ENCODE results near the gene ANKRD24. TPM values are rescaled to one million over a fixed set of nuclear protein-coding genes. Genes with fewer than 3 reads are reported as not detected.
A peak's percentile ranks its signal among the peaks of the same experiment; 100 is the strongest.
"Not testable (repeated sequence)": the region's sequence is repeated elsewhere in the genome, so short reads cannot be mapped to it uniquely, and the experiment has no call there.

Gene ANKRD24
- total RNA-seq, 1 donor from 2014 or later: 0.15 TPM

- Mint-ChIP-seq H3K4me3 (no peak overlapping the region), H3K27ac (peak overlapping the region; percentile 51), H3K36me3 (no peaks in the 10 kb centered on the region), H3K27me3 (ENCODE audit: insufficient read depth, low read depth) (peaks cover 10% of the 10 kb centered on the region), H3K4me1 (peaks cover 4% of the 10 kb centered on the region), H3K9me3 (no peaks in the 10 kb centered on the region)
- TF ChIP-seq EZH2 (IDR thresholded peaks at IDR 0.05) (no peak), EZH2phosphoT487 (IDR thresholded peaks at IDR 0.05) (no peak), CTCF (IDR thresholded peaks at IDR 0.05) (no peak)
- Histone ChIP-seq H3K9ac (no peak overlapping the region), H3K9me3 (ENCODE audit: low read depth) (no peaks in the 10 kb centered on the region), H3K79me2 (ENCODE audit: low read depth) (no peaks in the 10 kb centered on the region), H3K4me1 (no peaks in the 10 kb centered on the region), H3F3A (ENCODE audit: low read depth) (peaks cover 5% of the 10 kb centered on the region), H2AFZ (replicated peaks) (no peak overlapping the region), H3K4me2 (no peak overlapping the region), H3K36me3 (no peaks in the 10 kb centered on the region), H3K4me3 (no peak overlapping the region), H4K20me1 (ENCODE audit: low read depth) (no peaks in the 10 kb centered on the region), H3K27me3 (no peaks in the 10 kb centered on the region), H3K27ac (no peak overlapping the region)
- no peak for DNase-seq (ENCODE audit: low spot score)
These were observed 44.0 kb upstream of the ANKRD24 start for GRCh38 chr19:4138445-4138844.

GRCh38 chr19:4139614-4140236 is 42.8 kb upstream of the ANKRD24 start:
- Mint-ChIP-seq H3K27ac (no peak overlapping the region), H3K4me1 (peaks cover 4% of the 10 kb centered on the region), H3K9me3 (no peaks in the 10 kb centered on the region), H3K4me3 (no peak overlapping the region), H3K36me3 (no peaks in the 10 kb centered on the region), H3K27me3 (ENCODE audit: insufficient read depth, low read depth) (peaks cover 10% of the 10 kb centered on the region)
- TF ChIP-seq EZH2phosphoT487 (IDR thresholded peaks at IDR 0.05): no peak
- TF ChIP-seq CTCF (IDR thresholded peaks at IDR 0.05): peak; percentile 71
- Histone ChIP-seq H3F3A (ENCODE audit: low read depth) (peaks cover 5% of the 10 kb centered on the region), H2AFZ (replicated peaks) (no peak overlapping the region), H3K4me3 (no peak overlapping the region), H3K27ac (no peak overlapping the region), H3K79me2 (ENCODE audit: low read depth) (no peaks in the 10 kb centered on the region), H3K4me2 (no peak overlapping the region), H3K36me3 (no peaks in the 10 kb centered on the region), H3K9me3 (ENCODE audit: low read depth) (no peaks in the 10 kb centered on the region), H3K4me1 (no peaks in the 10 kb centered on the region), H3K27me3 (peaks cover 4% of the 10 kb centered on the region), H3K9ac (no peak overlapping the region), H4K20me1 (ENCODE audit: low read depth) (no peaks in the 10 kb centered on the region)
- peak; percentile 54 for DNase-seq (ENCODE audit: low spot score)

GRCh38 chr19:4140237-4140711 is 42.2 kb upstream of the ANKRD24 start:
- no peaks in the 10 kb centered on the region for H3K36me3 Mint-ChIP-seq
- Histone ChIP-seq H3F3A (ENCODE audit: low read depth) (peaks cover 5% of the 10 kb centered on the region), H3K4me2 (no peak overlapping the region), H3K9me3 (ENCODE audit: low read depth) (no peaks in the 10 kb centered on the region), H3K4me1 (no peaks in the 10 kb centered on the region), H3K9ac (no peak overlapping the region), H3K36me3 (no peaks in the 10 kb centered on the region), H3K79me2 (ENCODE audit: low read depth) (no peaks in the 10 kb centered on the region), H4K20me1 (ENCODE audit: low read depth) (no peaks in the 10 kb centered on the region), H2AFZ (replicated peaks) (peak overlapping the region; percentile 52), H3K27ac (no peak overlapping the region), H3K4me3 (no peak overlapping the region), H3K27me3 (peaks cover 8% of the 10 kb centered on the region)
- DNase-seq (ENCODE audit: low spot score): peak; percentile 88
- TF ChIP-seq CTCF (IDR thresholded peaks at IDR 0.05) (peak; percentile 64), EZH2 (IDR thresholded peaks at IDR 0.05) (no peak), EZH2phosphoT487 (IDR thresholded peaks at IDR 0.05) (no peak)
- H3K27ac Mint-ChIP-seq: peak overlapping the region; percentile 87
- no peak overlapping the region for H3K4me3 Mint-ChIP-seq
- H3K9me3 Mint-ChIP-seq: no peaks in the 10 kb centered on the region
- H3K4me1 Mint-ChIP-seq: peaks cover 4% of the 10 kb centered on the region
- peaks cover 10% of the 10 kb centered on the region for H3K27me3 Mint-ChIP-seq (ENCODE audit: insufficient read depth, low read depth)

- not testable (repeated sequence) for H2AFZ ChIP-seq (replicated peaks); H3K27ac Mint-ChIP-seq; H3K4me3 ChIP-seq; H3K9me3 Mint-ChIP-seq; H3K27ac ChIP-seq; H3K4me2 ChIP-seq; H3K36me3 Mint-ChIP-seq; H3K4me1 ChIP-seq; H4K20me1 ChIP-seq (ENCODE audit: low read depth); H3K4me3 Mint-ChIP-seq; H3K79me2 ChIP-seq (ENCODE audit: low read depth); DNase-seq (ENCODE audit: low spot score); H3K4me1 Mint-ChIP-seq; H3K9ac ChIP-seq; H3F3A ChIP-seq (ENCODE audit: low read depth); H3K9me3 ChIP-seq (ENCODE audit: low read depth); H3K36me3 ChIP-seq
- peaks cover 11% of the 10 kb centered on the region for H3K27me3 Mint-ChIP-seq (ENCODE audit: insufficient read depth, low read depth)
- H3K27me3 ChIP-seq: peaks cover 22% of the 10 kb centered on the region
These were observed 39.6 kb upstream of the ANKRD24 start for GRCh38 chr19:4142916-4143315.

Measured in neural progenitor cell (in vitro differentiated cells).